Esophagus (tissue), 2 donors: ENCODE results near the gene OR2A5. TPM values are rescaled to one million over a fixed set of nuclear protein-coding genes. Genes with fewer than 3 reads are reported as not detected.

ENCODE experiments used
- H3K27ac ChIP-seq, 2 donors: one replicate each; pipeline ENCODE4 v1.5.1; 2013; ENCODE audit warnings: low read depth in 2 of 2, mild to moderate bottlenecking in 2 of 2, inconsistent platforms in 1 of 2, low read length in 1 of 2, moderate library complexity in 1 of 2
- H3K27me3 ChIP-seq, 2 donors: one replicate each; pipeline ENCODE4 v1.6.1; 2013; ENCODE audit warnings: low read length in 2 of 2, control low read depth in 1 of 2, mild to moderate bottlenecking in 1 of 2; ENCODE audit not compliant: insufficient read depth in 2 of 2, control insufficient read depth in 1 of 2
- H3K36me3 ChIP-seq, 2 donors: one replicate each; pipeline ENCODE4 v1.6.1; 2013; ENCODE audit warnings: low read length in 1 of 2; ENCODE audit not compliant: control insufficient read depth in 2 of 2, insufficient read depth in 2 of 2
- H3K4me1 ChIP-seq, 2 donors: one replicate each; pipeline ENCODE4 v1.6.1; 2013; ENCODE audit warnings: low read length in 1 of 2; ENCODE audit not compliant: control insufficient read depth in 2 of 2, insufficient read depth in 2 of 2
- H3K4me3 ChIP-seq, 2 donors: one replicate each; pipeline ENCODE4 v1.5.1; 2013; ENCODE audit warnings: low read length in 2 of 2, mild to moderate bottlenecking in 2 of 2, low read depth in 1 of 2, moderate library complexity in 1 of 2
- H3K9me3 ChIP-seq, 2 donors: one replicate each; pipeline ENCODE4 v1.6.1; 2013; ENCODE audit warnings: mild to moderate bottlenecking in 2 of 2, low read depth in 1 of 2, low read length in 1 of 2, moderate library complexity in 1 of 2; ENCODE audit not compliant: control insufficient read depth in 2 of 2, insufficient read depth in 1 of 2
- WGBS, 2 donors: extraction: QIAGEN DNeasy Blood & Tissue Kit; methylation state at CpG; one replicate each; pipeline ENCODE4 v1.1.7; 2013; 5-methylcytosine and 5-hydroxymethylcytosine counted together
- polyA plus RNA-seq, 2 donors: library from polyadenylated mRNA; stranded (reverse); fragments of 200-250 nt; gene quantifications; one replicate each; pipeline ENCODE4 v1.2.3, GENCODE V29; 2013
- donor health status: healthy with polysubstance abuse.
- donor health status: Bipolar disorder and iron deficiency.

The OR2A5 gene
- polyA plus RNA-seq, 2 donors = not detected

GRCh38 chr7:144011458-144012230 is 37.1 kb upstream of the OR2A5 start:
- 72 to 76% methylated on average over 5 of the region's 5 CpGs for WGBS, 2 donors
- Histone ChIP-seq H3K27ac (no peak overlapping the region), H3K36me3 (no peaks in the 10 kb centered on the region), H3K4me1 (no peaks in the 10 kb centered on the region), H3K4me3 (no peak overlapping the region), H3K27me3 (no peaks in the 10 kb centered on the region), H3K9me3 (peaks cover 0 to 5% of the 10 kb centered on the region in 2 donors)

- WGBS, 2 donors = 71 to 81% methylated on average over 4 of the region's 4 CpGs
- H3K36me3 ChIP-seq = no peaks in the 10 kb centered on the region
- no peak overlapping the region for H3K27ac ChIP-seq
- H3K27me3 ChIP-seq = no peaks in the 10 kb centered on the region
- H3K4me1 ChIP-seq = no peaks in the 10 kb centered on the region
- no peaks in the 10 kb centered on the region for H3K9me3 ChIP-seq
- no peak overlapping the region for H3K4me3 ChIP-seq
Observed at GRCh38 chr7:144018065-144018464, 30.7 kb upstream of the OR2A5 start.

- WGBS, 2 donors = 48% methylated on average over 2 of the region's 2 CpGs
- no peaks in the 10 kb centered on the region for H3K9me3 ChIP-seq
- no peak overlapping the region for H3K4me3 ChIP-seq
- H3K4me1 ChIP-seq = no peaks in the 10 kb centered on the region
- H3K27me3 ChIP-seq = no peaks in the 10 kb centered on the region
- no peaks in the 10 kb centered on the region for H3K36me3 ChIP-seq
- no peak overlapping the region for H3K27ac ChIP-seq
Observed at GRCh38 chr7:144019457-144019856, 29.3 kb upstream of the OR2A5 start.

GRCh38 chr7:144020340-144020739 is 28.4 kb upstream of the OR2A5 start:
- H3K9me3 ChIP-seq = no peaks in the 10 kb centered on the region
- no peaks in the 10 kb centered on the region for H3K36me3 ChIP-seq
- WGBS, 2 donors = 41 to 51% methylated on average over 3 of the region's 3 CpGs
- no peak overlapping the region for H3K27ac ChIP-seq
- no peaks in the 10 kb centered on the region for H3K27me3 ChIP-seq
- H3K4me3 ChIP-seq = no peak overlapping the region
- H3K4me1 ChIP-seq = no peaks in the 10 kb centered on the region

GRCh38 chr7:144022169-144022568 is 26.6 kb upstream of the OR2A5 start:
- Histone ChIP-seq H3K27ac (no peak overlapping the region), H3K4me3 (no peak overlapping the region), H3K4me1 (no peaks in the 10 kb centered on the region), H3K9me3 (no peaks in the 10 kb centered on the region), H3K27me3 (no peaks in the 10 kb centered on the region), H3K36me3 (no peaks in the 10 kb centered on the region)

GRCh38 chr7:144023171-144023827 is 25.4 kb upstream of the OR2A5 start:
- Histone ChIP-seq H3K4me3 (no peak overlapping the region), H3K27ac (no peak overlapping the region), H3K4me1 (no peaks in the 10 kb centered on the region), H3K36me3 (no peaks in the 10 kb centered on the region), H3K27me3 (no peaks in the 10 kb centered on the region), H3K9me3 (no peaks in the 10 kb centered on the region)
- WGBS, 2 donors = 65 to 74% methylated on average over 4 of the region's 4 CpGs

- Histone ChIP-seq H3K27me3 (no peaks in the 10 kb centered on the region), H3K27ac (no peak overlapping the region), H3K9me3 (no peaks in the 10 kb centered on the region), H3K4me3 (no peak overlapping the region), H3K4me1 (no peaks in the 10 kb centered on the region), H3K36me3 (no peaks in the 10 kb centered on the region)
- 76 to 79% methylated on average over 3 of the region's 3 CpGs for WGBS, 2 donors
Observed at GRCh38 chr7:144024213-144024612, 24.5 kb upstream of the OR2A5 start.

GRCh38 chr7:144026203-144026883 is 22.4 kb upstream of the OR2A5 start:
- H3K4me1 ChIP-seq = no peaks in the 10 kb centered on the region
- no peak overlapping the region for H3K4me3 ChIP-seq
- no peaks in the 10 kb centered on the region for H3K36me3 ChIP-seq
- H3K27ac ChIP-seq = no peak overlapping the region
- 56 to 59% methylated on average over 4 of the region's 4 CpGs for WGBS, 2 donors
- H3K9me3 ChIP-seq = no peaks in the 10 kb centered on the region
- no peaks in the 10 kb centered on the region for H3K27me3 ChIP-seq

GRCh38 chr7:144027070-144027469 is 21.7 kb upstream of the OR2A5 start:
- Histone ChIP-seq H3K36me3 (no peaks in the 10 kb centered on the region), H3K4me1 (no peaks in the 10 kb centered on the region), H3K27me3 (no peaks in the 10 kb centered on the region), H3K4me3 (no peak overlapping the region), H3K27ac (no peak overlapping the region), H3K9me3 (no peaks in the 10 kb centered on the region)
- WGBS, 2 donors = 10 to 16% methylated on average over 3 of the region's 3 CpGs
